GM18511 (cell line): Measurements from ENCODE around the gene DYNLL1.
"Not testable (repeated sequence)": the region's sequence is repeated elsewhere in the genome, so short reads cannot be mapped to it uniquely, and the experiment has no call there.

Experiments
- ATAC-seq: cut with Tn5 transposase; IDR thresholded peaks from one replicate; pipeline ENCODE4 v1.9.1; 2021; ENCODE audit warnings: mild to moderate bottlenecking, moderate library complexity; ENCODE audit not compliant: unreplicated experiment

The DYNLL1 gene

GRCh38 chr12:120495731-120496412 lies at the start of gene DYNLL1:
DYNLL1 (plus strand) TSS chr12:120496113; CDS start chr12:120496422, 309 bp downstream.
- peak; percentile 93 for ATAC-seq

GRCh38 chr12:120446844-120447178 lies 49.1 kb upstream of the DYNLL1 start:
- ATAC-seq: peak; percentile 27

DNA sequence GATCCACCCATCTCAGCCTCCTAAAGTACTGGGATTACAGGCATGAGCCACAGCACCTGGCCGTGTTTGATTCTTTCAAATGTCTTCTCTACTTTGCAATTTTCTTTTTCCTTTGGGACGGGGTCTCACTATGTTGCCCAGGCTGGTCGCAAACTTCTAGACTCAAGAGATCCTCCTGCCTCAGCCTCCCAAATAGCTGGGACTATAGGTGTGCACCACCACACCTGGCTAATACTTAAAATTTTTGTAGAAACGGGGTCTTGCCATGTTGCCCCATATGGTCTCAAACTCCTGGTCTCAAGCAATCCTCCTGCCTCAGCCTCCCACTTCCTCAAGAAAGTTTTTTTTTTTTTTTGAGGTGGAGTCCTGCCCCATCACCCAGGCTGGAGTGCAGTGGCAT lies 47.9 kb upstream of the DYNLL1 start:
- ATAC-seq: no peak

GRCh38 chr12:120452524-120452923 lies 43.4 kb upstream of the DYNLL1 start:
- ATAC-seq: not testable (repeated sequence)

- ATAC-seq: no peak
Measured at GRCh38 chr12:120453060-120453750, 42.7 kb upstream of the DYNLL1 start.

DNA sequence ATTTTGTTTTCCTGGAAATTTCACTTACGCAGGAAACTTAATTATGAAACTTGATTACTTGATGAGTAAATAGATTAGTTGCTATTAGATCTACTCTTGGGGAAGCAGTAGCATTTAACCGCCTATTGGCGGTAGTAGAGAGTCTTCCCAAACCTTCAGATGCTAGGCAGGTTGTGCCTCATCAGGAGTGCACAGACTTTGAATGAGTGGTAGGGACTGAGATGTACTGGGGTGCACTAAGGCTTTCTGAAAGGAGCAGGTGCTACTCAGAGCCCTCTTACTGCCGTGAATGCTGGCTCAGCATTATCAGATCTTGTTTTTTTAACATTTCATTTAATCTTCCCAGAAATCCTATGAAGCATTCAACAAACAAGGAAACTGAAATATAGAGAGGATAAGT lies 41.9 kb upstream of the DYNLL1 start:
- ATAC-seq: no peak

DNA sequence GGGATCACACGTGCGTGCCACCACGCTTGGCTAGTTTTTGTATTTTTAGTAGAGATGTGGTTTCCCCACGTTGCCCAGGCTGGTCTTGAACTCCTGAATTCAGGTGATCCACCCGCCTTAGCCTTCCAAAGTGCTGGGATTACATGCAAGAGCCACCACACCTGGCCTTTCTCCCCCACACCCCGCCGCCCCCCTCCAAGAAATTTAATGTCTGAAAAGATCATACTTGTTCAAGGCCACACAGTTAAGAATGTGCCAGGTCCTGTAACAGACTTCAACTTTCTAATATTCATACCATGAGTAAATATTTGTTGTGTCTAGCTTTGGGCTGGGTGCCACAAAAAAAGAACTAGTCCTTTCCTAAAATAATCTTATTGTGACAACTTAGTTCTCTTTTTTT lies 40.6 kb upstream of the DYNLL1 start:
- ATAC-seq: no peak

GRCh38 chr12:120457133-120457532 lies 38.8 kb upstream of the DYNLL1 start:
- ATAC-seq: no peak

GRCh38 chr12:120460157-120460556 lies 35.8 kb upstream of the DYNLL1 start:
- ATAC-seq: no peak

GRCh38 chr12:120462099-120462640 lies 33.7 kb upstream of the DYNLL1 start:
- no peak for ATAC-seq

DNA sequence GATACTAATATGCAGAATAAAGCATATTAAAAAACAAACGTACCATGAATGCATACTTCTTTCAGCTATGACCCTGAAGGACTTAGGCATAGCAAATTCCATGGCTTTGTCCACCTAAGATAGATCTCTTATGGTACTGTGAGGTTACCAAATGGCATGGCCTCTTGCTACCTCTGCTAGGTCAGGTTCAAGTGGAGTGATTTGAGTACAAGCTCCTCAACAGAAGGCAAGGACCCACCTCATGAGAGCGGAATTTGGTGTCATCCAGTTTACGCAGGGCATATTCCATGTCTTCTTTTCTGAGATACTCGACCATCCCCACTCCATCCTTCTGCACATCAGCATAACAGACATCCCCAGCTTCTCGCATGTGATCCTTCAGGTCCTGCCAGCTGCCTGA lies 32.2 kb upstream of the DYNLL1 start:
- ATAC-seq: no peak

GRCh38 chr12:120465756-120466155 lies 30.2 kb upstream of the DYNLL1 start:
- no peak for ATAC-seq

GRCh38 chr12:120466560-120467315 lies 29.2 kb upstream of the DYNLL1 start:
- no peak for ATAC-seq

- no peak for ATAC-seq
Measured at GRCh38 chr12:120467439-120467838, 28.5 kb upstream of the DYNLL1 start.

- ATAC-seq: no peak
Measured at GRCh38 chr12:120468325-120468820, 27.5 kb upstream of the DYNLL1 start.

GRCh38 chr12:120468821-120469449 lies 27.0 kb upstream of the DYNLL1 start:
- peak; percentile 34 for ATAC-seq

DNA sequence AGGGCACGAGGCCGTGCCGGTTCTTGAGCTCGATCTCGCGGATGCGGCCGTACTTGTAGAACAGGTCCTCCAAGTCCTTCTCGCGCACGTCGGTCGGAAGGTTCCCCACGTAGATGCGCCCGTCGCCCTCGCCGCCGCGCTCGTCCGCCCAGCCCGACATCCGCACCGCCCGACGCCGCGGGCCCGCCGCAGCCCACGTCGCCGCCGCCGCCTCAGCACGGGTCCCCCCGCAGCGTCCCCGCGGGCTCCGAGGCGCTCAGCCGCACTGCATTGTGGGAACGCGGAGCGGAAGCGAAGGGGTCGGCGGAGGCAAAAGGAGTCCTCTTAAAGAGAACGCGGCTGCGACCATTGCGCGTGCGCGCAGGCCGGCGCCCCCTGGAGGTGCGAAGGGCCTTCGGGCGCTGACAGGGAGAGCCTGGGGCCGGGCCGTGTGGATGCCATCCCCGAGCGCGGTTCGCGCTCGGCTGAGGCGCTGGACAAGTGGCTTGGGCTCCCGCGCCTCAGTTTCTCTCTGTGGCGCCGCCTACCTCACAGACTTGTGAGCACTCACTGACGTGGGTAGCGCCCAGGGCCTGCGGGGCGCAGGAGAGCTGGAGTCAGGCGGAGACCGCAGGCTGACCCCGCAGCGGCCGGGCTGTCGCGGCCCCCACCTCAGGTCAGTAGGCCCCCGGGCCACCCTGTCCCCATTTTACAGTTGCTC lies 26.3 kb upstream of the DYNLL1 start, which contains the start of gene SRSF9:
SRSF9 (minus strand) TSS at position 299 of the 700 bp plus-strand sequence; CDS start at position 160, 139 bp downstream.
- ATAC-seq: peak; percentile 92

DNA sequence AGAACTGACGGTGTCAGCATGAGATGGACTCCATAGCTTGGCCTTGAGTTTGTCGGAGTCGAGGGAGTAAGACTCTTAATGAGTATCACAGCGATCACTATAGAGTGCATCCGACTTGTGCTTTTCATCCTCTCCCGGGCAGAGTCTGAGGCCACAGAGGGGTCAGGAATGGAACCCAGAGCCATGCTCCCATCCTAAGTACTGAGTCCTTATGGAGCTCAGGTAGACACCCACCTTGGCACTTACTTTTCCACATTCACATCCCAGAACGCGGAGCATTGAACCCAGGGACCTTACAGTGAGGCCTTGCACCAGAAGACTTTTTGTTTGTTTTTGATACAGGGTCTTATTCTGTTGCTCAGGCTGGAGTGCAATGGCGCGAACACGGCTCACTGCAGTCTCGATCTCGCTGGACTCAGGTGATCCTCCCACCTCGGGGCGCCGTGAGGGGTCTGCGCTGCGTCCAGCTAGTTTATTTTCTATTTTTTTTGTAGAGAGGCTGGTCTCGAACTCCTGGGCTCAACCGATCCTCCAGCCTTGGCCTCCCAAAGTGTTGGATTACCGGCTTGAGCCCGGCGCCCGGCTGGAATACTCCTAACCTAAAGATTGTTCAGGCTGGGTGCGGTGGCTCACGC lies 25.6 kb upstream of the DYNLL1 start:
- peak; percentile 14 for ATAC-seq

DNA sequence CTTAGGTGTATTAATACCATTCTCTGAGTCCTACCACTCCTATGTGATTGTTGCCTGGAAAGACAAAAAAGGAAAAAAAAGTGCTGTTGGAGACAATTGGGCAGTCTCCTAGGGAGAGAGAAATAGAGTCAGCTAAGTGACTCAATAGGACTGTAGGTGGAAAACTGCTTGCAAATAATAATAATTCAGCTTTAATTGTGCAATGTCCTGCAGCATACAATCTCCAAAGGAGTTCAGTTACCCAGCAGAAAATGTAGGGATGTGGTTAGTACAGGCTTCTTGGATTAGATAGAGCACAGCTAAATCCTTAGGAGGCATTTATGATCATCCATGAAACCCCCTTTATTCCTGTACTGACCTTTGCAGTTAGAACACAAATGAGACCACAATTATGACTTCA lies 23.4 kb upstream of the DYNLL1 start:
- ATAC-seq: no peak
